ENCODE measurements around the gene OR10G7. TPM values are rescaled to one million over a fixed set of nuclear protein-coding genes. Genes with fewer than 3 reads are reported as not detected.

Gene OR10G7
- total and polyA plus RNA-seq, 10 of the 15 experiments (the other 5 are each of a cell fraction or from before 2014, with no cell fraction given), result not detected

- no peak for TF ChIP-seq RAD51 (IDR thresholded peaks at IDR 0.05)
- peak; percentile 97 for TF ChIP-seq ATF2 (IDR thresholded peaks at IDR 0.05; ENCODE audit: low read length)
- TF ChIP-seq ZNF384 (IDR thresholded peaks at IDR 0.05; ENCODE audit: borderline replicate concordance, low read depth, low read length), result no peak
- no peak for TF ChIP-seq IRF5 (IDR thresholded peaks at IDR 0.05; ENCODE audit: borderline replicate concordance)
- no peak for TF ChIP-seq NR2F1 (conservative IDR thresholded peaks at IDR 0.05)
- no peak for TF ChIP-seq RELA (IDR thresholded peaks at IDR 0.05; ENCODE audit: borderline replicate concordance, partially characterized antibody)
- TF ChIP-seq SMARCA5 (IDR thresholded peaks at IDR 0.05), result peak; percentile 96
- TF ChIP-seq JUND (IDR thresholded peaks at IDR 0.05; ENCODE audit: low read depth, low read length), result no peak
- no peak for TF ChIP-seq ESRRA (IDR thresholded peaks at IDR 0.05; ENCODE audit: low read length)
- TF ChIP-seq MLLT1 (IDR thresholded peaks at IDR 0.05), result peak; percentile 40; the same call in 1 of the 2 replicates
- TF ChIP-seq SMAD1 (IDR thresholded peaks at IDR 0.05; ENCODE audit: low read depth, partially characterized antibody), result no peak
- no peak for TF ChIP-seq STAT1 (conservative IDR thresholded peaks at IDR 0.05)
- no peak for TF ChIP-seq E2F8 (IDR thresholded peaks at IDR 0.05; ENCODE audit: low read depth, partially characterized antibody)
- TF ChIP-seq ZBED1 (IDR thresholded peaks at IDR 0.05; ENCODE audit: borderline replicate concordance), result peak; percentile 78; the same call in 1 of the 2 replicates
- no peak for TF ChIP-seq MXI1 (IDR thresholded peaks at IDR 0.05; ENCODE audit: low read depth, low read length)
- TF ChIP-seq CEBPB (IDR thresholded peaks at IDR 0.05; ENCODE audit: borderline replicate concordance in 1 of 2, low read depth in 2 of 2, low read length in 2 of 2), result 0 out of 4 replicates have a peak, but pooled peaks of 1 of the 2 experiments have one; percentile 28
- no peak for TF ChIP-seq ZNF274 (IDR thresholded peaks at IDR 0.05; ENCODE audit: insufficient read depth, insufficient read length)
- TF ChIP-seq ATF3 (IDR thresholded peaks at IDR 0.05; ENCODE audit: borderline replicate concordance, extremely low read depth, low read depth, low read length), result no peak
- peak; percentile 64; the same call in 1 of the 2 replicates for TF ChIP-seq DPF2 (IDR thresholded peaks at IDR 0.05)
- TF ChIP-seq STAT3 (IDR thresholded peaks at IDR 0.05; ENCODE audit: low read depth, low read length), result peak; percentile 73; the same call in 1 of the 2 replicates
- TF ChIP-seq NFIC (IDR thresholded peaks at IDR 0.05; ENCODE audit: low read depth, low read length), result peak; percentile 92
- no peak for TF ChIP-seq CHD2 (IDR thresholded peaks at IDR 0.05; ENCODE audit: borderline replicate concordance, low read depth, low read length)
- TF ChIP-seq FOXM1 (IDR thresholded peaks at IDR 0.05; ENCODE audit: low read depth, low read length), result peak; percentile 92
- peak; percentile 63; the same call in 1 of the 2 replicates for TF ChIP-seq TCF12 (IDR thresholded peaks at IDR 0.05; ENCODE audit: low read depth, low read length)
Observed at GRCh38 chr11:124070915-124071622, 29.9 kb upstream of the OR10G7 start (continued).
